Measurements from ENCODE around the gene SCMH1. TPM values are rescaled to one million over a fixed set of nuclear protein-coding genes. Genes with fewer than 3 reads are reported as not detected.
"Not testable (repeated sequence)": the region's sequence is repeated elsewhere in the genome, so short reads cannot be mapped to it uniquely, and the experiment has no call there.

The SCMH1 gene
- total and polyA plus RNA-seq, 11 donors, result 36.0 to 56.2 (median 43.0) TPM

GRCh38 chr1:41217441-41217840 is 24.7 kb downstream of the SCMH1 start:
- peaks cover 0 to 12% (median 0%) of the 10 kb centered on the region in 9 donors for H3K36me3 ChIP-seq
- H3K4me3 ChIP-seq, result no peak overlapping the region
- peak in 1 of 4 donors; percentile 16 for ATAC-seq
- WGBS, 4 donors, result 44 to 60% (median 51%) methylated on average over 1 of the region's 1 CpG
- intact Hi-C loops (cut with DNase I), result no loop called here
- TF ChIP-seq CTCF (IDR thresholded peaks at IDR 0.05), result no peak
- H3K27ac ChIP-seq, result no peak overlapping the region
- H3K9me3 ChIP-seq, result peaks cover 0 to 33% (median 10%) of the 10 kb centered on the region in 12 donors
- no peaks in the 10 kb centered on the region for H3K27me3 ChIP-seq
- H3K4me1 ChIP-seq, result peaks cover 0 to 16% (median 3%) of the 10 kb centered on the region in 12 donors
- DNase-seq, result no peak

- H3K4me1 ChIP-seq, result peaks cover 0 to 10% (median 0%) of the 10 kb centered on the region in 12 donors
- ATAC-seq, result no peak
- no peak for DNase-seq
Measured at GRCh38 chr1:41215623-41216022, 26.5 kb downstream of the SCMH1 start.

GRCh38 chr1:41213341-41213740 is 28.8 kb downstream of the SCMH1 start:
- Histone ChIP-seq H3K4me1 (peaks cover 0 to 8% (median 0%) of the 10 kb centered on the region in 12 donors), H3K4me3 (no peak overlapping the region), H3K27ac (no peak overlapping the region), H3K9me3 (peaks cover 0 to 23% (median 4%) of the 10 kb centered on the region in 12 donors), H3K36me3 (peaks cover 0 to 5% (median 0%) of the 10 kb centered on the region in 9 donors), H3K27me3 (no peaks in the 10 kb centered on the region)
- ATAC-seq (no peak), DNase-seq (no peak)
- no peak for TF ChIP-seq POLR2A (IDR thresholded peaks at IDR 0.05)
- 95 to 98% (median 97%) methylated on average over 1 of the region's 1 CpG for WGBS, 4 donors
- intact Hi-C loops (cut with DNase I), result no loop called here

More at GRCh38 chr1:41215623-41216022, 26.5 kb downstream of the SCMH1 start:
- peaks cover 0 to 33% (median 10%) of the 10 kb centered on the region in 12 donors for H3K9me3 ChIP-seq
- H3K27me3 ChIP-seq, result no peaks in the 10 kb centered on the region
- intact Hi-C loops (cut with DNase I), result no loop called here
- no peak overlapping the region for H3K4me3 ChIP-seq
- peaks cover 0 to 15% (median 0%) of the 10 kb centered on the region in 9 donors for H3K36me3 ChIP-seq
- no peak overlapping the region for H3K27ac ChIP-seq
- TF ChIP-seq CTCF (IDR thresholded peaks at IDR 0.05) (no peak), POLR2A (IDR thresholded peaks at IDR 0.05) (no peak)

- H3K27ac ChIP-seq; ATAC-seq; H3K36me3 ChIP-seq; H3K4me3 ChIP-seq; H3K4me1 ChIP-seq; H3K27me3 ChIP-seq; intact Hi-C loops (cut with DNase I); DNase-seq: not testable (repeated sequence)
- H3K9me3 ChIP-seq, result peaks cover 0 to 12% (median 0%) of the 10 kb centered on the region in 12 donors
- 94 to 97% (median 95%) methylated on average over 2 of the region's 2 CpGs for WGBS, 4 donors
Measured at GRCh38 chr1:41211608-41212007, 30.5 kb downstream of the SCMH1 start.

- H3K36me3 ChIP-seq; H3K4me3 ChIP-seq; H3K27me3 ChIP-seq; intact Hi-C loops (cut with DNase I); H3K27ac ChIP-seq; H3K4me1 ChIP-seq; ATAC-seq; DNase-seq: not testable (repeated sequence)
- H3K9me3 ChIP-seq, result peaks cover 0 to 20% (median 0%) of the 10 kb centered on the region in 12 donors
- WGBS, 4 donors, result 93 to 97% (median 96%) methylated on average over 2 of the region's 2 CpGs
Measured at GRCh38 chr1:41207053-41207452, 35.1 kb downstream of the SCMH1 start.

GRCh38 chr1:41200728-41201127 is 41.4 kb downstream of the SCMH1 start:
- intact Hi-C loops (cut with DNase I), result no loop called here
- H3K9me3 ChIP-seq, result peaks cover 0 to 25% (median under 1%) of the 10 kb centered on the region in 12 donors
- peaks cover 0 to 25% (median 6%) of the 10 kb centered on the region in 12 donors for H3K4me1 ChIP-seq
- H3K27me3 ChIP-seq, result no peaks in the 10 kb centered on the region
- 56 to 66% (median 63%) methylated on average over 3 of the region's 3 CpGs for WGBS, 4 donors
- DNase-seq (no peak), ATAC-seq (no peak)
- H3K27ac ChIP-seq, result no peak overlapping the region
- H3K36me3 ChIP-seq, result no peaks in the 10 kb centered on the region
- TF ChIP-seq POLR2A (IDR thresholded peaks at IDR 0.05) (no peak), CTCF (IDR thresholded peaks at IDR 0.05) (no peak)
- H3K4me3 ChIP-seq, result no peak overlapping the region
